Stimulated activated CD4-positive, alpha-beta T cell treated with anti-CD3 and anti-CD28 coated beads, TNF-alpha, amount 100 ng/mL, for 24 hours (primary cell): ENCODE results near the gene MYO7B.

Experiments used
- DNase-seq, 3 experiments: peaks; one replicate each; pipeline ENCODE4 v3.0.0-alpha.2; 2020; ENCODE audit warnings: low read depth in 3 of 3

MYO7B gene

GRCh38 chr2:127661072-127661649, 125.7 kb downstream of the MYO7B start:
- no peak for DNase-seq

- DNase-seq: no peak
These were observed 126.5 kb downstream of the MYO7B start for GRCh38 chr2:127661949-127662510.

GRCh38 chr2:127662937-127663565, 127.6 kb downstream of the MYO7B start:
- no peak for DNase-seq

- DNase-seq: no peak
These were observed 128.1 kb downstream of the MYO7B start for GRCh38 chr2:127663566-127664064.

GRCh38 chr2:127664065-127664894, 128.8 kb downstream of the MYO7B start:
- DNase-seq: no peak

- DNase-seq: no peak
These were observed 129.4 kb downstream of the MYO7B start for GRCh38 chr2:127664895-127665225.

- DNase-seq: no peak
These were observed 129.9 kb downstream of the MYO7B start for GRCh38 chr2:127665267-127665893.

GRCh38 chr2:127669056-127669455, 133.6 kb downstream of the MYO7B start:
- no peak for DNase-seq

GRCh38 chr2:127670055-127670956, 134.8 kb downstream of the MYO7B start:
- DNase-seq: no peak

GRCh38 chr2:127670957-127671290, 135.4 kb downstream of the MYO7B start:
- DNase-seq: no peak

GRCh38 chr2:127671557-127672302, 136.2 kb downstream of the MYO7B start:
- no peak for DNase-seq

- DNase-seq: no peak
These were observed 137.1 kb downstream of the MYO7B start for GRCh38 chr2:127672341-127673224.

GRCh38 chr2:127673291-127674069, 138.0 kb downstream of the MYO7B start:
- no peak for DNase-seq

GRCh38 chr2:127674241-127675209, 139.0 kb downstream of the MYO7B start:
- DNase-seq: peak in 1 of 3 experiments; percentile 21

GRCh38 chr2:127675331-127676261, 140.1 kb downstream of the MYO7B start, which contains the start of gene LIMS2:
Gene LIMS2, minus strand, starts transcription at chr2:127675530. Its CDS starts 506 bp downstream, at chr2:127675024.
- no peak for DNase-seq

- DNase-seq: no peak
These were observed 141.4 kb downstream of the MYO7B start for GRCh38 chr2:127676906-127677305.
